Thymus (tissue), 11 donors: ENCODE results near the gene GARS1. TPM values are rescaled to one million over a fixed set of nuclear protein-coding genes. Genes with fewer than 3 reads are reported as not detected.
"Not testable (repeated sequence)": the region's sequence is repeated elsewhere in the genome, so short reads cannot be mapped to it uniquely, and the experiment has no call there.

Experiments used
- DNase-seq, 9 donors: peaks; one replicate each; pipeline ENCODE4 v3.0.0-alpha.2; 2013; ENCODE audit warnings: low spot score in 9 of 9, low read depth in 6 of 9, missing footprints in 1 of 9
- H3K27ac ChIP-seq, 2 donors: one replicate each; pipeline ENCODE4 v1.5.1; 2013; ENCODE audit warnings: control low read depth in 1 of 2, low read depth in 1 of 2, low read length in 1 of 2, mild to moderate bottlenecking in 1 of 2, moderate library complexity in 1 of 2
- H3K27me3 ChIP-seq, 2 donors: one replicate each; pipeline ENCODE4 v1.5.1; 2013; ENCODE audit warnings: low read length in 1 of 2; ENCODE audit not compliant: control insufficient read depth in 2 of 2, insufficient read depth in 1 of 2
- H3K36me3 ChIP-seq, 2 donors: one replicate each; pipeline ENCODE4 v1.5.1; 2013; ENCODE audit warnings: low read length in 1 of 2, mild to moderate bottlenecking in 1 of 2, moderate library complexity in 1 of 2; ENCODE audit not compliant: control insufficient read depth in 2 of 2, insufficient read depth in 2 of 2
- H3K4me1 ChIP-seq, 2 donors: one replicate each; pipeline ENCODE4 v1.5.1; 2013; ENCODE audit warnings: low read length in 2 of 2; ENCODE audit not compliant: control insufficient read depth in 2 of 2, insufficient read depth in 2 of 2
- H3K4me3 ChIP-seq, 2 donors: one replicate each; pipeline ENCODE4 v1.5.1; 2013; ENCODE audit warnings: low read length in 2 of 2, control low read depth in 1 of 2, mild to moderate bottlenecking in 1 of 2
- H3K9me3 ChIP-seq, 2 donors: one replicate each; pipeline ENCODE4 v1.5.1; 2013; ENCODE audit warnings: low read length in 1 of 2, mild to moderate bottlenecking in 1 of 2; ENCODE audit not compliant: control insufficient read depth in 2 of 2, insufficient read depth in 1 of 2
- WGBS: extraction: QIAGEN DNeasy Blood & Tissue Kit; methylation state at CpG from one replicate; pipeline ENCODE4 v1.1.7; 2013; 5-methylcytosine and 5-hydroxymethylcytosine counted together
- polyA plus RNA-seq: library from polyadenylated mRNA; stranded (reverse); fragments of 200-250 nt; gene quantifications from one replicate; pipeline ENCODE4 v1.2.3, GENCODE V29; 2013
- total RNA-seq: library from RNA; stranded (reverse); fragments of 120-200 nt; gene quantifications from one replicate; pipeline ENCODE4 v1.2.4, GENCODE V29; 2013
- donor health status: healthy.

GARS1 gene
- total and polyA plus RNA-seq, 2 donors, result 44.9 to 56.9 TPM

DNA sequence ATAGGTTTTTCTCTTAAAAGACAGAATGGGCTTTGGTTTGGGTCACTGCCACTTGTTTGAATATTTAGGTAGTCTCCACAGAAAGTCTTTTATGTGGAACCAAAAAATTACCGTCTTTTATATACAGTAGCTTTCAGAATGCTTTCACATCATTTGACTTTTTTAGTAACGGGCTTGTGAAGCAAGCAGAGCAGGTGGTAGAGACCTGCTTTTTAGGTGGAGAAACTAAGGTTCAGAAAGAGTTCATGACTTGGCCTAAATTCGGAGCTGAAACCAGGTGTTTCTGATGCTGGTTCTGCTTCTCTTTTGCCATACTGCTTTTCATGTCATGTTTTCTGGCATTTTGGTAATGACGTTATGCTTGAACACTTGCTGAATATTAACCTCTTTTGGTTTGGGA, 36.3 kb downstream of the GARS1 start:
- no peak overlapping the region for H3K4me3 ChIP-seq
- no peak for DNase-seq
- WGBS, result 98% methylated on average over 4 of the region's 4 CpGs
- no peaks in the 10 kb centered on the region for H3K4me1 ChIP-seq
- H3K27ac ChIP-seq, result no peak overlapping the region
- H3K9me3 ChIP-seq, result no peaks in the 10 kb centered on the region
- H3K27me3 ChIP-seq, result no peaks in the 10 kb centered on the region
- H3K36me3 ChIP-seq, result peaks cover 59 to 87% of the 10 kb centered on the region in 2 donors

DNA sequence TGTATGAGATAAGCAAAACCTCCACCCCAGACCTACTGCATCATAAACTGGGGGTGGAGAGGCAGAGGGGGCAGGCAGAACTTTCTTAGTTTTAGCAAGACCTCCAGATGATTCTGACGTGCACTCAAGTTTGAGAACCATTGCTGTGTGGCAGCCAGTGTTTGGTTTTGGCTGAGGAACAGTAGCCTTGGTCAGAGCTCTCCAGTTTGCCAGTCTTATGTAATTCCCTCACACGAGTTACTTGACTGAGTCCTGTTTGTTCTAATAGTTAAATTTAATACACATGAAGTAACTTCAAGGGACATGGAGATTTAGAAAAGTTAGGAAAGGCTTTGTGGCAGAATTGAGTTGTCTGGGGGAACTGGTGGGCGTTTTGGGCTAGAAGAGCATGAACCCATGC, 38.5 kb downstream of the GARS1 start:
- no peak overlapping the region for H3K27ac ChIP-seq
- peaks cover 43 to 68% of the 10 kb centered on the region in 2 donors for H3K36me3 ChIP-seq

DNA sequence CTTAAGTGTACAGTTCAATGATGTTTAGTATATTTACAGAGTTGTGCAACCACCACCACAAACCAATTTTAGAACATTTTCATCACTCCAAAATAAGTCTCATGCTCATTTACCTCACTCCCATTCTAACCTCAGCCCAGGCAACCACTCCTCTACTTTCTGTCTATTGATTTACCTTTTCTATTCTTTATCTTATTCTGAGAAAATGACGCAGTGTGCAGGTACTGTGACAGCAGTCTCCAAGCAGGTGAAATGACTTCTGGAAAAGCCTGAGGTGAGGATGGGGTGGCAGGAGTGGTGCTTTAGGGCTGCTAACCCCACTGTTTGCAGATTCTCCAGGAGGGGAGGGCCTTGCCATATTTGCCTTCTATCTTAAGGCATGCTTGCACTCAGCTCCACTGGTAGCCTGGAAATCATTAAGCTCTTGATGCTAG, 39.5 kb downstream of the GARS1 start:
- H3K36me3 ChIP-seq, result peaks cover 35 to 60% of the 10 kb centered on the region in 2 donors
- no peak overlapping the region for H3K27ac ChIP-seq
- no peak for DNase-seq
- H3K4me1 ChIP-seq, result no peaks in the 10 kb centered on the region
- H3K4me3 ChIP-seq, result no peak overlapping the region
- no peaks in the 10 kb centered on the region for H3K9me3 ChIP-seq
- WGBS, result 97% methylated on average over 1 of the region's 1 CpG
- H3K27me3 ChIP-seq, result no peaks in the 10 kb centered on the region

More for the DNA sequence above, 38.5 kb downstream of the GARS1 start:
- no peaks in the 10 kb centered on the region for H3K9me3 ChIP-seq
- DNase-seq, result no peak
- no peaks in the 10 kb centered on the region for H3K27me3 ChIP-seq
- whole genome bisulfite sequencing, result 98% methylated on average over 3 of the region's 3 CpGs
- no peak overlapping the region for H3K4me3 ChIP-seq
- H3K4me1 ChIP-seq, result no peaks in the 10 kb centered on the region

DNA sequence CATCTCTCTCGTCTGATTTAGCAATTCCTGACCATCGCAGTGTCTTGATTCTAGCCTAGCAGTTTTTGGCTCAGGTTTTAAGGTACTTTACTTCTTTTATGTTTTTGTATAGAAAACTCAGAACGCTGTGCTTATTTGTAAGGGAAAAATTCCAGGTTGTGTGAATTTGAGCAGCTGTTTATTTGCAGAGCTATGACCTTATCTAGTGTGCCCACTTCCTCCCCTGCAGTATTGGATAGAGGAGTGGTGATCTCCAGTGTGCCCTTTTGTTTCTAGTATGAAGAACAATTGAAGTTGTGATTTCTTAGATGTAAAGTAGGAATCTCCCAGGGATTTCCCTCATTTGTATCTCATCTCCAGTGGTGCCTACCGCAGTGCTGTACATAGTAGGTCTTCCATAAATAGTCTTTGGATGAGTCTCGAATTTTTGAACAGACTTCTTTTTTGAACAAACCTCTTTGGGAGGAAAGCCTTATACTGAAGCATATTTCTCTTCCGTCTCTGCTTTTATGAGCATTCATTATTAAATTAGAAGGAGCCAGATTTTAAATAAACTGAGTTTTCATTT, 40.0 kb downstream of the GARS1 start:
- no peak overlapping the region for H3K4me3 ChIP-seq
- DNase-seq, result no peak
- H3K9me3 ChIP-seq, result no peaks in the 10 kb centered on the region
- WGBS, result 81% methylated on average over 6 of the region's 6 CpGs
- H3K4me1 ChIP-seq, result no peaks in the 10 kb centered on the region
- H3K27me3 ChIP-seq, result no peaks in the 10 kb centered on the region
- H3K36me3 ChIP-seq, result peaks cover 31 to 55% of the 10 kb centered on the region in 2 donors
- no peak overlapping the region for H3K27ac ChIP-seq

DNA sequence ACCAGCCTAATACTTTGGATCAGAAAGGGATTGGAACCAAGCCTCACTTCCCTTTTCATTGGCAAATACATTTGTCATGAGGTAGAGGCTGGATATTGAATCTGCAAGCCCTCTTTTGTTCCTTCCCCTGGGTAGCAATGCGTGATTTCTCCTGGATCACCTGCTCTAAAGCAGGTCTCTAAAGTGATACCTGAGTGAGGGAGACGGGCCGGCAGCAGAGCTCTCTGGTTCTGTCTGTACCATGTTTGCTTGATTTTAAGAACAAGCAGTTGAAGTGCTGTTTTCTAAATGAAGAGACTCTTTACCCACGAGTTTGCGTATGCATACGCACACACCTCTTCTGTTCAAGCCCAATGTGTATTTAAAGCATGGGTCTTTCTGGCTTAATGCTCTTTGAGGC, 41.1 kb downstream of the GARS1 start:
- no peaks in the 10 kb centered on the region for H3K9me3 ChIP-seq
- no peaks in the 10 kb centered on the region for H3K27me3 ChIP-seq
- WGBS, result 98% methylated on average over 6 of the region's 6 CpGs
- H3K27ac ChIP-seq, result no peak overlapping the region
- peaks cover 31 to 48% of the 10 kb centered on the region in 2 donors for H3K36me3 ChIP-seq
- no peak for DNase-seq
- H3K4me3 ChIP-seq, result no peak overlapping the region
- H3K4me1 ChIP-seq, result no peaks in the 10 kb centered on the region

DNA sequence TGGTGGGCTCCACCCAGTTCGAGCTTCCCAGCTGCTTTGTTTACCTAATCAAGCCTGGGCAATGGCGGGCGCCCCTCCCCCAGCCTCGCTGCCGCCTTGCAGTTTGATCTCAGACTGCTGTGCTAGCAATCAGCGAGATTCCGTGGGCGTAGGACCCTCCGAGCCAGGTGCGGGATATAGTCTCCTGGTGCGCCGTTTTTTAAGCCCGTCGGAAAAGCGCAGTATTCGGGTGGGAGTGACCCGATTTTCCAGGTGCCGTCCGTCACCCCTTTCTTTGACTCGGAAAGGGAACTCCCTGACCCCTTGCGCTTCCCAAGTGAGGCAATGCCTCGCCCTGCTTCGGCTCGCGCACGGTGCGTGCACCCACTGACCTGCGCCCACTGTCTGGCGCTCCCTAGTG, 47.6 kb downstream of the GARS1 start:
- H3K27ac ChIP-seq, H3K27me3 ChIP-seq, DNase-seq, H3K4me1 ChIP-seq, H3K9me3 ChIP-seq, H3K4me3 ChIP-seq: not testable (repeated sequence)
- 92% methylated on average over 15 of the region's 29 CpGs for WGBS
- H3K36me3 ChIP-seq, result peaks cover 4 to 11% of the 10 kb centered on the region in 2 donors

DNA sequence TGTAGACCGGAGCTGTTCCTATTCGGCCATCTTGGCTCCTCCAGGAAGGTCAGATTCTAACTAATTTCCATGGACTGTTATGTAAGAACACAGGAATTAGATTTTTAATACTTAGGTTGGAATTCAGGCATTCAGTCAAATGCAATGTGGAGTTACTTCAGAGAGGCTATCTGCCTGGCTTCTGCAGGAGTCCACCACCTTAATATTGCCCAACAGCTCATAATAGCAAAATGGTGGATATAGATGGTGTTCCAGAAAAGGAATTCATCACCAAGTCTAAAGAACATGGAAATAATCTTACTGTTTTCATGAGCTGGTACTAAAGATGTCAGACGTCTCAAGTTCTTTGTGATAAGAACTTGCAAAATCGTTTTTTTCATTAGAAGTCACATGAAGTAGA, 48.1 kb downstream of the GARS1 start:
- no peak for DNase-seq
- WGBS, result 97% methylated on average over 4 of the region's 4 CpGs
- H3K4me1 ChIP-seq, result no peaks in the 10 kb centered on the region

DNA sequence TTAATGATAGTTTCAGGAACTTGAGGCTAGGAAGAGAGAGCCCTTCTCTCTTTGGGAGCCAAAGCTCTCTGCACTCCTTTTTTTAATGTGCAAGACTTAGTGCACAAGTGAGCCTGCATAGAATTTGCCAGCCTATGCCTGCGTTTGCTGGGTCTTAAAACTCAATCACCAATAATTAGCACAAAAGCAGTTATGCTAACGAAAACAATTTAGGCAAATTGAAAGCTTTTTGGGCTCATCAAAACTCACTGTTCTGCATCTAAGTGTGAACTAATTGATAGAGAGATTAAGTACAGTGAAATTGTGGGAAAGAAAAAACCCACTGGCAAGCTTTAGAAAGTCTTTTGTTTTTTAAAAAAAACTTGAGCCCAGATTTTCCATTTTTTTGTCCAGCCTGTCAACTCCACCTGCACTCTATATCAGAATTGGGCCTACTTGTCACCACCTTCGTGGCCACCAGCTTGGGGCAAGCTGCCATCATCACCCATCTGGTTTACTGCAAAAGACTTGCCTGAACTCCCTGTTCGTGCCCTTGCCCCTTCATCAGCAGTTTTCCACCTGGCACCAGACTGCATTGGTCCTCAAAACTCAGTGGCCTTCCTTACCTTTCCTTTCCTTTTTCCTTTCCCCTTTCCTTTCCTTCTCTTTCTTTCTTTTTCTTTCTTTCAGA, 49.7 kb downstream of the GARS1 start:
- Histone ChIP-seq H3K4me3 (no peak overlapping the region), H3K4me1 (no peaks in the 10 kb centered on the region), H3K27me3 (no peaks in the 10 kb centered on the region), H3K9me3 (no peaks in the 10 kb centered on the region), H3K27ac (no peak overlapping the region), H3K36me3 (peaks cover 4 to 11% of the 10 kb centered on the region in 2 donors)
- no peak for DNase-seq
- WGBS, result 98% methylated on average over 4 of the region's 4 CpGs

More for the DNA sequence above, 48.1 kb downstream of the GARS1 start:
- Histone ChIP-seq H3K4me3 (no peak overlapping the region), H3K27me3 (no peaks in the 10 kb centered on the region), H3K27ac (no peak overlapping the region), H3K9me3 (no peaks in the 10 kb centered on the region), H3K36me3 (peaks cover 4 to 11% of the 10 kb centered on the region in 2 donors)

DNA sequence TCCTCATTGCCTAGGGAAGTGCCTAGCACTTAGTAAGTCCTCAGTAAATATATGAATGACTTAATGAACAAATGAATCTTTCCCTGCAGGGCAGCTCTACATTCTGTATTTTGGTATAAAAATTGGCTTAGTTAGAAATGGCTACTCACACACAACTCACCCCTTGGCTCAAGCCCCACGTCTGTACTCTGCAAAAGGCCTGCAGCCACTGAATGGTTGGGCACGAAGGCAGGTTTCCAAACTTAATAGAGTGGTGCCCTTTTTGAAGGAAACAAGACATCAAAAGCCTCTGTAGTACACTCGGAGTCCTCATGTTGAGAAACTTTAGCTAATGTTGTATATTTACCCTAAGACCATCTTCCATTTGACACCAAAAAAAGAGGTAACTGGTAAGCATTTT, 51.0 kb downstream of the GARS1 start:
- Histone ChIP-seq H3K27ac (no peak overlapping the region), H3K36me3 (peaks cover 4 to 11% of the 10 kb centered on the region in 2 donors), H3K4me1 (no peaks in the 10 kb centered on the region), H3K4me3 (no peak overlapping the region), H3K9me3 (no peaks in the 10 kb centered on the region), H3K27me3 (no peaks in the 10 kb centered on the region)
- DNase-seq, result no peak
- WGBS, result 98% methylated on average over 3 of the region's 3 CpGs
